ENCODE measurements around the gene ACBD4.

ACBD4 gene

DNA sequence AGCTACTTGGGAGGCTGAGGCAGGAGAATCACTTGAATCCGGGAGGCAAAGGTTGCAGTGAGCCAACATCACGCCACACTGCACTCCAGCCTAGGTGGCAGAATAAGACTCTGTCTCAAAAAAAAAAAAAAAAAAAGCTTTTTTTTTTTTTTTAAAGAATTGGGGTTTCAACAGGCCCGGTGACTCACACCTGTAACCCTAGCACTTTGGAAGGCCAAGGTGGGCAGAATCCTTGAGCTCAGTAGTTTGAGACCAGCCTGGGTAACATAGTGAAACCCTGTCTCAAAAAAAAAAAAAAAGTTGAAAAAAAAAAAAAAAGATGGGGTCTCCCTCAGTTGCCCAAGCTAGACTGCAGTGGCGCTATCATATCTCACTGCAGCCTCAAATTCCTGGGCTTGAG, 19.5 kb downstream of the ACBD4 start:
- no peak overlapping the region for H3K4me3 ChIP-seq (ENCODE audit: low read length)
- H3K9me3 ChIP-seq (ENCODE audit: insufficient read depth, low read depth, low read length) = no peaks in the 10 kb centered on the region
- no peak overlapping the region for H3K27ac ChIP-seq (ENCODE audit: low read length)
- no peaks in the 10 kb centered on the region for H3K27me3 ChIP-seq (ENCODE audit: insufficient read depth, low read length)
- H3K4me1 ChIP-seq (ENCODE audit: insufficient read depth, low read length) = peaks cover 12% of the 10 kb centered on the region; the same call in 1 of the 2 replicates
- no peaks in the 10 kb centered on the region for H3K36me3 ChIP-seq (ENCODE audit: insufficient read depth, low read depth, low read length)
- no peak overlapping the region for H3K9ac ChIP-seq (ENCODE audit: low read depth, low read length)

DNA sequence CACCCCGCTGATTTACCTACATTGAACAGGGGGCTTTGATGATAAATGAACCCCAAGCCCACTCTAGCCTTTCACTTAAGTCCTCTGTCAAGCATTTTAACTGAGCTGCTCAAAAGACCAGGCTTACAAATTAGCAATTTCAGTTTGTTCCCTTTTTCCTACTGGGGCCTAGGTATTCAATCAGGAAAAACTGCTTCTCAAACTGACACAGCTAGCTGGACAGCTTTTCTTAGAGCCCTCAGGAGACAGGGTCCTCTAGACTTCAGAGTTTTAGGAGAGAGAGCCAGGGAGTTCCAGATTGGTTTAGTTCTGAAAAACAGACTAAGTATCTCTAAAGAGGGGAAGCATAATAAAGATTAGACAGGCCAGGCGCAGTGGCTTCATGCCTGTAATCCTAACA, 20.0 kb downstream of the ACBD4 start:
- no peak overlapping the region for H3K9ac ChIP-seq (ENCODE audit: low read depth, low read length)
- H3K4me1 ChIP-seq (ENCODE audit: insufficient read depth, low read length) = peaks cover 13% of the 10 kb centered on the region; the same call in 1 of the 2 replicates
- H3K36me3 ChIP-seq (ENCODE audit: insufficient read depth, low read depth, low read length) = no peaks in the 10 kb centered on the region
- H3K27me3 ChIP-seq (ENCODE audit: insufficient read depth, low read length) = no peaks in the 10 kb centered on the region
- H3K27ac ChIP-seq (ENCODE audit: low read length) = no peak overlapping the region
- H3K4me3 ChIP-seq (ENCODE audit: low read length) = no peak overlapping the region
- H3K9me3 ChIP-seq (ENCODE audit: insufficient read depth, low read depth, low read length) = no peaks in the 10 kb centered on the region

DNA sequence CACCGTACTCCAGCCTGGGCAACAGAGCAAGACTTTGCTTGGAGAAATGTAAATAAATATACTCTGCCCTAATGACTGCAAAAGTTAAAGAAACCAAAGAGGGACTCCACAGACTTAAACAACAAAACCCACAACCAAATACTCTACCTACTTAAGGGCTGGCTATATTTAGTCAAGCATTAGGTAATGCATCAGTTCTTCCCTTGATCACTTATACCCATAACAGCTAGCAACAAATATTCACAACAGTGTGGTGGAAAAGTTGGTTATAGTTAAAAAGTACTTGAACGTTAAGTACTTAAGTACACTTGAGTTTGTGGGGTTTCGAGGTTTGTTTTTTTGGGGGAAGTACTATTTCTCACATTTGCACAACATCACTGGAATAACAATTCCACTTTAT, 20.8 kb downstream of the ACBD4 start:
- peaks cover 10% of the 10 kb centered on the region; the same call in 1 of the 2 replicates for H3K4me1 ChIP-seq (ENCODE audit: insufficient read depth, low read length)
- no peaks in the 10 kb centered on the region for H3K27me3 ChIP-seq (ENCODE audit: insufficient read depth, low read length)
- no peak overlapping the region for H3K27ac ChIP-seq (ENCODE audit: low read length)
- H3K9ac ChIP-seq (ENCODE audit: low read depth, low read length) = no peak overlapping the region
- H3K9me3 ChIP-seq (ENCODE audit: insufficient read depth, low read depth, low read length) = no peaks in the 10 kb centered on the region
- H3K36me3 ChIP-seq (ENCODE audit: insufficient read depth, low read depth, low read length) = no peaks in the 10 kb centered on the region
- no peak overlapping the region for H3K4me3 ChIP-seq (ENCODE audit: low read length)

DNA sequence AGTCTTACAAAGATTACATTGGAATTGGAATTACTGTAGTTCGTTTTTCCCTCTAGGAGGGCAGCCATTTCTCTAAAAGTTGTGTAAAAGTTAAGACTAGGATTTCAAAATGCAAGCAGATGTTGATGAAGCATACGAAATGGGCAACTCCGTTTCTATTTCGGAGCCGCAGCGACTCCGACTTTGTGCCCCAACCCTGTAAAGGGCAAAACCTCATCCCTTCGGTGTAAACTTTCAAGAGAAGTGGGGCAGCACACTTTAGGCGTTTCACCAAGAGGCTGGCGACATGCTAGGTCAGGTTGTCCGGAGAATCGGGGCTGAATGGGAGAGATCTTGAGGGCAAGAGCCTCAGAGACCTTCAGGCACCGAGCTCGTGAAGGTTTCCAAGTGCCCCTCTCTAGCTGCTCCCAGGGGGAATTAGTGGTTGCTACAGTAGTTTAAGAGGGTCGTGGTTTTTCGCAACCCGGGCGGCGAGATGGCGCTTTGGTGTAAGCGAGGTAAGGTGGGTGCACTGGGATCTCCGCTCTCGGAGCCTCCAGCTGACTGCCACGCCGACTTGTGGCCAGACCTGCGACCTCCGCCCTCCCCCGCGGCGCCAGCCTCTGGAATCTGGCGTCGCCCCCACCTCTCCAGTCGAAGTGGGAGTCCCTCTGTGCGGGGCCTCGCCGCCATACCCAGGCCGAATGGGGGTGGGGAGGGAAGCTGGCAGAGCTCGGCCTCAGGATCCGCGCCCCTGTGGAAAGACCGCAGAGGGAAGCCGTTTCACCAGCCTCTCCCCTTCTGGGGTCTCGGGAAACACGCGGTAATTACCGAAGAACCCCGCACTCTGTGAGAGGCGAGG, 25.2 kb downstream of the ACBD4 start:
- Histone ChIP-seq H3K4me3 (ENCODE audit: low read length) (peak overlapping the region; percentile 92), H3K9ac (ENCODE audit: low read depth, low read length) (peak overlapping the region; percentile 97), H3K9me3 (ENCODE audit: insufficient read depth, low read depth, low read length) (no peaks in the 10 kb centered on the region), H3K27me3 (ENCODE audit: insufficient read depth, low read length) (no peaks in the 10 kb centered on the region), H3K36me3 (ENCODE audit: insufficient read depth, low read depth, low read length) (0 out of 2 replicates have a peak, but pooled peaks cover 8% of the 10 kb centered on the region), H3K4me1 (ENCODE audit: insufficient read depth, low read length) (peaks cover 14% of the 10 kb centered on the region; the same call in 1 of the 2 replicates), H3K27ac (ENCODE audit: low read length) (peak overlapping the region; percentile 93)

DNA sequence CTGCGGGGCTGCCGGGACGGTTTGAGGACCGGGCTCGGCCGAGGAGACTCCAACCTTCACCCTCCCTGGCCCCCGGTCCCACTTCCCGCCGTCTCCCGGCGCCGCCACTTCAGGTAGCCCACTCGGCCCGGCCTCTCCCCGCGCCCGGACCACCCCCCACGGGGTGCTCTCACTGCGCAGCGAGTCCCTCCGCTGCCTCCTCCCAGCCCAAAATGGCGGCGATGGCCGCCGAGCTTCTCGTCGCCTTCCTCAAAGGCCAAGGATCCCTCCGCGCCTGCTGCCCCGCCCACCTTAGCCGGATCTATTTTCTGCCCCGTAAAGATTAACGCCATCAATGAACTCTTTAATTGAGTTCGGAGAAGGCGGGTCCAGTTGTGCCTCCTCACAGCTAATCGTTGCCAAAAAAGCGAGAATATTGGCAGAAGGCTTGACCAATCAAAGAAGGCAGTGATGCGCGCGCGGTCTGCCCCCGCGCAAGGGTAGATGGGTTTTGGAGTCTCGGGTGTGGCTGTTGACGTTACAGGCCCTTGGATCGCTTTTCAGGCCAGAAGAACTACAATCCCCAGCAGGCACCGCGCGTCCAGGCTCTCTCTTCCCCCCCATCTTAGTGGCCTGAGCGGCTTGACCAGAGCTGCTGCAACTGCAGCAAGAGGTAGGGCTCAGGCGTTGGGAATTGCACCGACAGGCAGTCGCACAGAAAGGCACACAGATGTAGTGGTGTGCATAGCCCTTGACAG, 26.0 kb downstream of the ACBD4 start, which contains the start of gene HEXIM2:
HEXIM2 (plus strand) TSS at position 588 of the 737 bp plus-strand sequence. CDS start 919 bp downstream, outside the sequence.
- H3K4me1 ChIP-seq (ENCODE audit: insufficient read depth, low read length) = peaks cover 14% of the 10 kb centered on the region; the same call in 1 of the 2 replicates
- no peaks in the 10 kb centered on the region for H3K9me3 ChIP-seq (ENCODE audit: insufficient read depth, low read depth, low read length)
- H3K4me3 ChIP-seq (ENCODE audit: low read length) = peak within 1 kb of the TSS; percentile 92
- H3K36me3 ChIP-seq (ENCODE audit: insufficient read depth, low read depth, low read length) = 0 out of 2 replicates have a peak, but pooled peaks cover 8% of the 10 kb centered on the region
- peak within 1 kb of the TSS; percentile 97 for H3K9ac ChIP-seq (ENCODE audit: low read depth, low read length)
- H3K27ac ChIP-seq (ENCODE audit: low read length) = peak within 1 kb of the TSS; percentile 93
- no peaks in the 10 kb centered on the region for H3K27me3 ChIP-seq (ENCODE audit: insufficient read depth, low read length)

DNA sequence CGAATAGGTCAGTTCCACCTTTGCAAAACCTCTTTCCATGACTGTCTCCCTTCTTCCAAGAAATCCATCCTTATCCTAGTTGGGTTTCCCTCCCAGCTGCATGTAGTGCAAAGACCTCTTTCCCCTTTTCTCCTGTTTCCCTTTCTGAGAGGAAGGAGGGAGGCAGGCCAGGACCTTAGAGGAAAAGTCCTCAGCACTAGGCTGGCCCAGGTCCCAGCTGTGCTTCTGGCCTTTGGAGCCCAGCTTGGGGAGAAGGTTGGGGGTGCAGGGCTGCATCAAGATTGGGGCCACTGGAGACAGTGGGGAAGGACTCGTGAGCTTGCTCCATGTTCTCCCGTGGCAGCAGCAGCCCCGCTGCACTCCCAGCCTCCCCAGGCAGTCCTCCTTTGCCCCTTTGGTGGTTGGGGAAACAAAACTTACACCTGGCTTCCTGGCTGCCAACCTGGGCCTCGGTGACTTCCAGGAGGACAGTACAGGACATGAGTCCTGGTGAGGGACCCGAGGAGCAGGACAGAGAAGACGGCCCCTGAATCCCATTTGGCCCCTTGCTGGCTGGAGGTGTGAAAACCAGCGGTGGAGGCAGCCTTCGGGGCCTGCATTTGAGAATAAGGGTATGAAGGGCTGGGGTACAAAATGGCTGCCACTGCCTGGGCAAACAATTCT, 26.7 kb downstream of the ACBD4 start:
- Histone ChIP-seq H3K4me3 (ENCODE audit: low read length) (peak overlapping the region; percentile 67), H3K4me1 (ENCODE audit: insufficient read depth, low read length) (peaks cover 14% of the 10 kb centered on the region; the same call in 1 of the 2 replicates), H3K9ac (ENCODE audit: low read depth, low read length) (peak overlapping the region; percentile 75; the same call in 1 of the 2 replicates), H3K9me3 (ENCODE audit: insufficient read depth, low read depth, low read length) (no peaks in the 10 kb centered on the region), H3K27ac (ENCODE audit: low read length) (peak overlapping the region; percentile 60), H3K27me3 (ENCODE audit: insufficient read depth, low read length) (no peaks in the 10 kb centered on the region), H3K36me3 (ENCODE audit: insufficient read depth, low read depth, low read length) (0 out of 2 replicates have a peak, but pooled peaks cover 8% of the 10 kb centered on the region)

DNA sequence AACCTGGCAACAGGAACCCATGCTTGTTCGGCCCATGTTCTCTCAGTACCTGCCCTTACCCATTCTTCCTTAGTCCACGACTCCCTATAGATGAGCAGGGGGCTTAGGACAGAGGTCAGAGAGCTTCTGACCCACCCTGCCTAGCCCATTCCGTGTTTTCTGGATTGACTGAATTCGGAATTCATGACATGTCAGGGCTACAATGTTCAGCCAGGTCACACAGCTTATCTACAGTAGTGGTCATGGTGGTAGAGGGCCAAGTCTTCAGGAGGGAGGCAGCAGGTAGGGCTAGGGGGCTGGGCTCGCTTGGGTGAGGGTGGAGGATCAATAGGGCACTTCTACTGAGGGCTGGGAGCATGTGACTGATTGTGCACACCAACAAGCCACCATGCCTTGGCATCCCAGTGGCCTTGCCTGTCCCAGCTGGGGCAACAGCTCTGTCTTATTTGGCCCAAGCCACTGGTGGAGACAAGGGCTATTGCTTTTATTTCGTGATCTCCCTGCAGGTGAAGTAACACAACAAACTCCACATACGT, 29.3 kb downstream of the ACBD4 start:
- H3K9ac ChIP-seq (ENCODE audit: low read depth, low read length) = no peak overlapping the region
- H3K9me3 ChIP-seq (ENCODE audit: insufficient read depth, low read depth, low read length) = no peaks in the 10 kb centered on the region
- no peaks in the 10 kb centered on the region for H3K27me3 ChIP-seq (ENCODE audit: insufficient read depth, low read length)

DNA sequence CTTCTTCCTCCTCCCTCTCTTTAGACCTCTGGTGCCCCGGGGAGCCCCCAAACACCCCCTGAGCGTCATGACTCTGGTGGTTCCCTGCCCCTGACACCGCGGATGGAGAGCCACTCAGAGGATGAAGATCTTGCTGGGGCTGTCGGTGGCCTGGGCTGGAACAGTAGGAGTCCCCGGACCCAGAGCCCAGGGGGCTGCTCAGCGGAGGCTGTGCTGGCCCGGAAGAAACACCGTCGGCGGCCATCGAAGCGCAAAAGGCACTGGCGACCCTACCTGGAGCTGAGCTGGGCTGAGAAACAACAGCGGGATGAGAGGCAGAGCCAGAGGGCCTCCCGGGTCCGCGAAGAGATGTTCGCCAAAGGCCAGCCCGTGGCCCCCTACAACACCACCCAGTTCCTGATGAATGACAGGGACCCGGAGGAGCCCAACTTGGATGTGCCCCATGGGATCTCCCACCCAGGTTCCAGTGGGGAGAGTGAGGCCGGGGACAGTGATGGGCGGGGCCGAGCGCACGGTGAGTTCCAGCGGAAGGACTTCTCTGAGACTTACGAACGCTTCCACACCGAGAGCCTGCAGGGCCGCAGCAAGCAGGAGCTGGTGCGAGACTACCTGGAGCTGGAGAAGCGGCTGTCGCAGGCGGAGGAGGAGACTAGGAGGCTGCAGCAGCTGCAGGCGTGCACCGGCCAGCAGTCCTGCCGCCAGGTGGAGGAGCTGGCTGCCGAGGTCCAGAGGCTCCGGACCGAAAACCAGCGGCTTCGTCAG, 33.7 kb downstream of the ACBD4 start:
- no peak overlapping the region for H3K4me3 ChIP-seq (ENCODE audit: low read length)
- no peak overlapping the region for H3K9ac ChIP-seq (ENCODE audit: low read depth, low read length)
- peaks cover 28% of the 10 kb centered on the region for H3K4me1 ChIP-seq (ENCODE audit: insufficient read depth, low read length)
- H3K9me3 ChIP-seq (ENCODE audit: insufficient read depth, low read depth, low read length) = no peaks in the 10 kb centered on the region
- no peak overlapping the region for H3K27ac ChIP-seq (ENCODE audit: low read length)
- no peaks in the 10 kb centered on the region for H3K27me3 ChIP-seq (ENCODE audit: insufficient read depth, low read length)
- H3K36me3 ChIP-seq (ENCODE audit: insufficient read depth, low read depth, low read length) = peaks cover 16% of the 10 kb centered on the region; the same call in 1 of the 2 replicates

More for the DNA sequence above, 29.3 kb downstream of the ACBD4 start:
- Histone ChIP-seq H3K36me3 (ENCODE audit: insufficient read depth, low read depth, low read length) (peaks cover 11% of the 10 kb centered on the region; the same call in 1 of the 2 replicates), H3K27ac (ENCODE audit: low read length) (no peak overlapping the region), H3K4me1 (ENCODE audit: insufficient read depth, low read length) (peaks cover 13% of the 10 kb centered on the region; the same call in 1 of the 2 replicates), H3K4me3 (ENCODE audit: low read length) (no peak overlapping the region)

DNA sequence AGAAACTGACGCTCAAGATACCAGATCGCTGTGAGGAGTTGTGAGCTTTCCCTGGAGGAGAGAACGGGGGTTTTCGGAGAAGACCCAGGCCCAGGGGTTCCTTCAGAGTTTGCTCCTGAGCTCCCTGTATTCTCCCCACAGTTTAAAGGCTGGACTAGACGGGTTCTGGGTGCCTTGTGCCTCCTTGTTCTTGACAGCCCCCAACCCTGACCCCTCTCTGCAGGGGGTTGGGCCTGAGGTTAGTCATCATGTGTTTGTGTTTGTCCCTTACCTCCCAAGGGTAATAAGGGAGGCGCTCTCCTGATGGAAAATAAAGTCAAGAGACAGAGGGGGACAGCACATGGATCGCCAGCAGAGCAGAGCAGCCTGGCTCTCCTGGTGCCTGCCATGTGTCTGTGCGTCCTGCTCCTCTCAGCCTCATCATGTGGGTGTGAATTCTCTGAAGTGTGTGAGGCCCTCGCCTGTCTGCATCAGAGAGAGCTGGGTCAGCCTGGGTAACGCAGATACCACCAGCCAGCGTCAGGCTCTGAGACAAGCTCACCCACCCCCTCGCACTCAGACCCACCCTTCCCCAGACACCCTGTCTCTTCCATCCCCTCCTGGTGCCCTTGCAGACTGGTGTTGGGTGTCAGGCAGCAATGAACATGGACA, 34.9 kb downstream of the ACBD4 start:
- peaks cover 9% of the 10 kb centered on the region; the same call in 1 of the 2 replicates for H3K36me3 ChIP-seq (ENCODE audit: insufficient read depth, low read depth, low read length)
- peaks cover 28% of the 10 kb centered on the region for H3K4me1 ChIP-seq (ENCODE audit: insufficient read depth, low read length)
- peak overlapping the region; percentile 58; the same call in 1 of the 2 replicates for H3K9ac ChIP-seq (ENCODE audit: low read depth, low read length)
- no peak overlapping the region for H3K4me3 ChIP-seq (ENCODE audit: low read length)
- H3K9me3 ChIP-seq (ENCODE audit: insufficient read depth, low read depth, low read length) = no peaks in the 10 kb centered on the region
- no peaks in the 10 kb centered on the region for H3K27me3 ChIP-seq (ENCODE audit: insufficient read depth, low read length)
- H3K27ac ChIP-seq (ENCODE audit: low read length) = peak overlapping the region; percentile 77

DNA sequence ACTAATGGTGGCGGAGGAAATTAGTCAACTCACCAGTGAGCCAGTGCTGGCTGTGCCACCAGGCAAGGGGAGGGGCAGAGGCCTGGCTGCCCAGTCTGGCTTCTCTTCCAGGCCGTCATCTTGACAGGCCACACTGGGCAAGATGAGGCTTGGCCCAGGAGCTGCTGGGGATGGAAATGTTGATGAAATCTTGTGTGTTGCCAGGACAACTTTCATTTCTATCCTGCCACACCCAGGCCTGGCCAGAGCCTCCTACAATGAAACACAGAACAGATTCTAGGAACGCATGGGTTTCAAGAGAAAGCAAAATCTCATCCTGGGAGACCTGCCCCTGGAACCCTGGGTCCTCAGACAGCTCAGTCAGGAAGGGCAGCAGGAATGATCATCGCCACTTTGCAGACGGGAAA, 35.4 kb downstream of the ACBD4 start:
- H3K27ac ChIP-seq (ENCODE audit: low read length) = peak overlapping the region; percentile 77
- H3K27me3 ChIP-seq (ENCODE audit: insufficient read depth, low read length) = no peaks in the 10 kb centered on the region
- H3K36me3 ChIP-seq (ENCODE audit: insufficient read depth, low read depth, low read length) = peaks cover 8% of the 10 kb centered on the region; the same call in 1 of the 2 replicates
- no peak overlapping the region for H3K4me3 ChIP-seq (ENCODE audit: low read length)
- peak overlapping the region; percentile 58; the same call in 1 of the 2 replicates for H3K9ac ChIP-seq (ENCODE audit: low read depth, low read length)
- H3K9me3 ChIP-seq (ENCODE audit: insufficient read depth, low read depth, low read length) = no peaks in the 10 kb centered on the region
- peaks cover 28% of the 10 kb centered on the region for H3K4me1 ChIP-seq (ENCODE audit: insufficient read depth, low read length)

Measured in iPS-20b (cell line).